Neural cell (in vitro differentiated cells): ENCODE data around the gene TXNDC2.

Experiments used
- EP300 ChIP-seq: fragments of 450-650 bp; conservative IDR thresholded peaks from 2 replicates; pipeline ENCODE4 v1.6.1; 2014; ENCODE audit warnings: antibody characterized with exemption, mild to moderate bottlenecking, moderate library complexity; ENCODE audit not compliant: poor library complexity, severe bottlenecking
- EZH2 ChIP-seq: fragments of 200-600, 300-800 bp; shearing (Covaris generic), sonication (generic); IDR thresholded peaks from 2 replicates; pipeline ENCODE4 v1.6.1; 2014; ENCODE audit warnings: antibody characterized with exemption, low read length, borderline replicate concordance, mild to moderate bottlenecking; ENCODE audit not compliant: insufficient read depth, poor library complexity, severe bottlenecking
- MXI1 ChIP-seq: fragments of 450-650 bp; conservative IDR thresholded peaks from 2 replicates; pipeline ENCODE4 v1.6.1; 2014; ENCODE audit warnings: antibody characterized with exemption, mild to moderate bottlenecking; ENCODE audit not compliant: poor library complexity, severe bottlenecking
- POLR2AphosphoS5 ChIP-seq: IDR thresholded peaks from 2 replicates; pipeline ENCODE4 v1.6.1; 2012
- RAD21 ChIP-seq: fragments of 450-650 bp; conservative IDR thresholded peaks from 2 replicates; pipeline ENCODE4 v1.6.1; 2014; ENCODE audit warnings: antibody characterized with exemption, mild to moderate bottlenecking, moderate library complexity
- SMC3 ChIP-seq: fragments of 450-650 bp; conservative IDR thresholded peaks from 2 replicates; pipeline ENCODE4 v1.6.1; 2014; ENCODE audit warnings: antibody characterized with exemption, mild to moderate bottlenecking, moderate library complexity; ENCODE audit not compliant: poor library complexity
- TF ChIP-seq, protein P1 (sequence below): fragments of 450-650 bp; IDR thresholded peaks from 2 replicates; pipeline ENCODE4 v1.5.1; 2014; ENCODE audit warnings: antibody characterized with exemption, mild to moderate bottlenecking, moderate library complexity; ENCODE audit not compliant: poor library complexity, severe bottlenecking

DNA sequence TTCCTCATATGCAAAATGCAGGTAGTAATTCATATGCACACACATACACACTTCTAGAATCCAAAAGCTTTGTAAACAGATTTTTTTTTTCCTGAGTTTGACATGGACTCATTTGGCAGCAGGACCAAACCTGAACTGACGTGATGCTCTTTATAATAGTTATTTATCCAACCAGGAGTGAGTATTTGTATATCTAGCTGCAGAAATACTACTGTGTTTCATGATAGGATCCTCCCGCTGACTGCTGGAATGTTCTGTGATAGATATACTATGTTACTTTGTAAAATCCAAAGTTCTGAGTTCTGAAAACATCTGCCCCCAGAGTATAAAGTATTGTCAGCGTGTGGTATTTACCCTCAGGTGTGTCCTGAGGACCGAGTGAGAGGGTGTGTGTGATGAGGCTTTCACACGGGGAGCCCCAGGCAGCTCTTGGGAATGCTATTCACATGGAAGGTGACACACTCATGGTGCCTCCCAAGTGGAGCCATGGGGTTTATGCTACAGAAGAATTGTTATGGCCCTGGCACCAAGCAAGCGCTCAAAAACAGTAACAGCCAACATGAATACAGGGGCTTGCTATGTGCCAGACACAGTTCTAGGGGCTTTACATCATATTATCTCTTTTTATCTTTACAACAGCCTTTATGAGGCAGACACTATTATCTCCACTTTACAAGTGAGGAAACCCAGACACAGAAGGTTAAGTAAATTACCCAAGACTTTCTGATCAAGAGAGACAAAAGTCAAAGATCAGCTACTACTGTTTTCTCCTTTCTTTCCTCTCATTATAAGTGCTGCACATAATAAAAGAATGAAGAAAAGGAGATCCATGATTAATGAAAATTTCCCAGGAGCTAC, 16.7 kb upstream of the TXNDC2 start:
- TF ChIP-seq, protein P1, sequence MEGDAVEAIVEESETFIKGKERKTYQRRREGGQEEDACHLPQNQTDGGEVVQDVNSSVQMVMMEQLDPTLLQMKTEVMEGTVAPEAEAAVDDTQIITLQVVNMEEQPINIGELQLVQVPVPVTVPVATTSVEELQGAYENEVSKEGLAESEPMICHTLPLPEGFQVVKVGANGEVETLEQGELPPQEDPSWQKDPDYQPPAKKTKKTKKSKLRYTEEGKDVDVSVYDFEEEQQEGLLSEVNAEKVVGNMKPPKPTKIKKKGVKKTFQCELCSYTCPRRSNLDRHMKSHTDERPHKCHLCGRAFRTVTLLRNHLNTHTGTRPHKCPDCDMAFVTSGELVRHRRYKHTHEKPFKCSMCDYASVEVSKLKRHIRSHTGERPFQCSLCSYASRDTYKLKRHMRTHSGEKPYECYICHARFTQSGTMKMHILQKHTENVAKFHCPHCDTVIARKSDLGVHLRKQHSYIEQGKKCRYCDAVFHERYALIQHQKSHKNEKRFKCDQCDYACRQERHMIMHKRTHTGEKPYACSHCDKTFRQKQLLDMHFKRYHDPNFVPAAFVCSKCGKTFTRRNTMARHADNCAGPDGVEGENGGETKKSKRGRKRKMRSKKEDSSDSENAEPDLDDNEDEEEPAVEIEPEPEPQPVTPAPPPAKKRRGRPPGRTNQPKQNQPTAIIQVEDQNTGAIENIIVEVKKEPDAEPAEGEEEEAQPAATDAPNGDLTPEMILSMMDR, result no peak
- no peak for TF ChIP-seq RAD21
- TF ChIP-seq POLR2AphosphoS5, result no peak
- no peak for TF ChIP-seq EZH2
- TF ChIP-seq SMC3, result no peak
- no peak for TF ChIP-seq MXI1
- TF ChIP-seq EP300, result no peak
